Stimulated activated CD4-positive, alpha-beta T cell treated with anti-CD3 and anti-CD28 coated beads, TNF-alpha, amount 100 ng/mL, for 24 hours (primary cell): ENCODE data around the gene MAN1B1.
"Not testable (repeated sequence)": the region's sequence is repeated elsewhere in the genome, so short reads cannot be mapped to it uniquely, and the experiment has no call there.

Experiments used
- DNase-seq, 3 experiments: peaks; one replicate each; pipeline ENCODE4 v3.0.0-alpha.2; 2020; ENCODE audit warnings: low read depth in 3 of 3

Gene MAN1B1

DNA sequence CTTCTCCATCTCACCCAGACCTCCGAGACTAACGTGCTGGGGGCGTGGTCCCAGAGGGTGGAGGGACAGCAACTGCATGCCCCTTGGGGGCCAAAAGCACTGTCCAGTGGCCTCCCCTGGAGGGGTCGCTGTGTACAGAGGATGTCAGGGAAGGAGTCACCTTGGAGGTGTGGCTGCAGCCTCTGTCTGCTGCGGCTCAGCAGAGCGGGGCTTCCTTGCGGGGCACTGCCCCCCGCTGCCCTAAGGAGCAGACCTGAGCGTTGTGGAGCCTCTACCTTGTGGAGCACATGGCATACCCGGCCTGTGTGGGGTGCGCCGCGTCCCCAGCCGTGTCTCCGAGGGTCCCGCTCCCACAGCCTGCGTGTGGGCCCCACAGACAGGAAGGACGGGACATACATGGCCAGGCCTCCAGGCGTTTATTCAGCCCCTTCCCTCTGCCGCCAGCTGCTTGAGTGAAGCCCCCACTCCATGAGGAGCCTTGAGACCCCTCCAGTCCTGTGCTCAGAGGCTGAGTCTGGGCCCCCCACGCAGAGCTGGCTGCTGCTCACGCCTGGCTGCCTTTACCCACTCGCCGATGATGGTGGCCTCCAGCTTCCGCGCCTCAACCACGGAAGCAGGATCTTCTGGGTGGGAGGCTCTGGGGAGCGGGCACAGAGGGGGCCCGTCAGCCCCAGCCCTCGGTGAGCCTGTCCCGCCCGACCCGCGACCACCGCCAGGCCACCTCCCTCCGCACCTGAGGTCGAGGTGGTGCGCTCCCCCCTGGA is 23.5 kb downstream of the MAN1B1 start:
- no peak for DNase-seq

DNA sequence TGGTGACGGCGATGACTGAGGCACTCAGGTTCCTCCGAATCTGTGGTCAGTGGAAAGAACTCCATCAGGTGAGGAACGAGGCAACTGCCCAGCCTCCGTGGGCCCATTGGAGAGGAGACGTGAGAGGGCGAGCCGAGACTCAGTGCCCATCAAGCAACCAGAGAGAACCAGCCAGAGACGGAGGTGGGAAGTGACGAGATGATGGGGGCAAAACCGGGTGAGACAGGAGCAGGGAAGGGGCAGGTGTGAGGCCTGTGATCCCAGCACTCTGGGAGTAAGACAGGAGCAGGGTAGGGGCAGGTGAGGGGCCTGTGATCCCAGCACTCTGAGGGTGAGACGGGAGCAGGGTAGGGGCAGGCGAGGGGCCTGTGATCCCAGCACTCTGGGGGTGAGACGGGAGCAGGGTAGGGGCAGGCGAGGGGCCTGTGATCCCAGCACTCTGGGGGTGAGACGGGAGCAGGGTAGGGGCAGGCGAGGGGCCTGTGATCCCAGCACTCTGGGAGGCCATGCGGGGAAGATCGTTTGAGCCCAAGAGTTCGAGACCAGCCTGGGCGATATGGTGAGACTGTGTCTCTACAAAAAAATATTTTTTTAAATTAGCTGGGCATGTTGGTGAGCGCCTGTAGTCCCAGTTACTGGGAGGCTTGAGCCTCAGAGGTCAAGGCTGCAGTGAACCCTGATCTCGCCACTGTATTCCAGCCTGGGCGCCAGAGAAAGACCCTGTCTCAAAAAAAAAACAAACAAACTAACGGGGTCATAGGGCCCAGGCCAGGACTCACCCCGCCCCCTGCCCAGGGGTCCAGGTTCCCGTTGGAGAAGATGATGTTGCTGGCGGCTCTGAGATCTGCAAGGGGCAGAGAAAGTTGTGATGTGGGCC is 24.4 kb downstream of the MAN1B1 start:
- no peak for DNase-seq

DNA sequence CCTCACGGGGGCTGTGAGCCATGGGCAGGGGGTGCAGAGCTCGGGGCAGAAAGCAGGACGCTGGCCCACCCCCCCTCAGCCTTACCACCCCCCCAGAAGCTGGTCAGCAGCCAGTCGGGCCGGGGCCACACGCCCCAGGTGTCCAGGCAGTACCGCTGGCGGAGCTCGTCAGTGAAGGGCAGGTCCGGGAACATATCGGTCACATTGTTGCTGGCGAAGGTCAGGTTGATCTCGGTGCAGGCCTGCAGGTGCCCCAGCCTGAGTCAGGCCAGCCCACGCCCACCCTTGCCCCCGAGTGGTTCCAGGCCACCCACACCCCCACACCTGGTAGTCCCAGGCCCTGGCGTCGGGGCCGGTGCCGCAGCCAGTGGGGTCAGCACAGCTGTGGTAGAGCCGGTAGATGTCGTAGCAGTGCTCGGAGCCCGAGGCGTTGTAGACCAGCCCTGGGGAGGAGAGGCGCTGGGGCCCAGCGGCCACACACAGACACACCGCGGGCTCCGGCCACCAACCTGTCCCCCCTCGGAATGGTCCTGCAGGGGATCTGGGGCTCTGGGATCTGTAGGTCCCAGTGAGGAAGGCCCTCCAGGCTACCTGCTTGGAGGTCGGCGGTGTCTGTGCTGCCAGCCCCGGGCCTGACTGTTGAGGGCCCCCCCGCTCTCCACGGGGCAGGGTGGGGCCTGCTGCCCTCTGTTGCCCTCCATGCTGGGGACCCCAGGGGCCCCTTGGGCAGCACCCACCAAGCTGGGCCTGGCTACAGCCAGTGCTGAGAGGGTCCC is 25.2 kb downstream of the MAN1B1 start:
- DNase-seq: no peak

DNA sequence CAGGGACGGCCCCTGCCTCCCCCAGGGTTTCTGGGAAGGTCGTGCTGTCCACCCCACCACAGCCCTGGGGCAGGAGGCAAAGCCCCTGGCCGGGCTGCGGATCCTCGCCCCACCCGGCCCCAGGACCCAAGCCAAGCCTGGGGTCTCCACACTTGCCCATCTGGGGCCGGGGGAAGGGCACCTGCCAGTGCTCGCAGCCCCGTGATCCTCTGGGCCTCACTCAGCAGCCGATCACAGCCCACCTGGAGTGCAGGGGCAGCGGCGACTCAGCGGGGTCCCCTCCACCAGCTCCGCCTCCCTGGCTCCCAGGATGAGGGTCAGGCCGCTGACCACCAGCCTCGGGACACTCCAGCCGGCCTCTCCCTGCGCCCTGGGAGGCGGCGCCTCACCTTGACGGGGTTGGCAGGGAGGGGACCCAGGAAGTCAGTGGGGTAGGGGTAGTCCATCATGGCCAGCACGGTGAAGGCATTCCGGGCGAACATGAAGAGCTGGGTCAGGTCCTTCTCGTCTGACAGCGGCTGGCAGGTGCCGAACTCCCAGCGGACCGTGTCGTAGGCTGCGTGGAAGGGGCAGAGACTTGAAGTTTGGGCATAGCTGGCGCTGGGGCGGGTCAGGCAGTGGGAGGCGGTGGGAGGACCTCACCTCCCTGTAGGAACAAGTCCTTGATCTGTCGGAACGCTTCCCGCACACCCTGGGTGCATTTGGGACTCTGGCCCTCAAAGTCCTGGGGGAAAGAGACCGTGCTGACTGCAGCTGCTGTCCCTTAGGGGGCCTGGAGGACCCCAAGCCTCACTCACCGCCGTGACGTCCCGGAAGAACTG is 26.0 kb downstream of the MAN1B1 start:
- no peak for DNase-seq

DNA sequence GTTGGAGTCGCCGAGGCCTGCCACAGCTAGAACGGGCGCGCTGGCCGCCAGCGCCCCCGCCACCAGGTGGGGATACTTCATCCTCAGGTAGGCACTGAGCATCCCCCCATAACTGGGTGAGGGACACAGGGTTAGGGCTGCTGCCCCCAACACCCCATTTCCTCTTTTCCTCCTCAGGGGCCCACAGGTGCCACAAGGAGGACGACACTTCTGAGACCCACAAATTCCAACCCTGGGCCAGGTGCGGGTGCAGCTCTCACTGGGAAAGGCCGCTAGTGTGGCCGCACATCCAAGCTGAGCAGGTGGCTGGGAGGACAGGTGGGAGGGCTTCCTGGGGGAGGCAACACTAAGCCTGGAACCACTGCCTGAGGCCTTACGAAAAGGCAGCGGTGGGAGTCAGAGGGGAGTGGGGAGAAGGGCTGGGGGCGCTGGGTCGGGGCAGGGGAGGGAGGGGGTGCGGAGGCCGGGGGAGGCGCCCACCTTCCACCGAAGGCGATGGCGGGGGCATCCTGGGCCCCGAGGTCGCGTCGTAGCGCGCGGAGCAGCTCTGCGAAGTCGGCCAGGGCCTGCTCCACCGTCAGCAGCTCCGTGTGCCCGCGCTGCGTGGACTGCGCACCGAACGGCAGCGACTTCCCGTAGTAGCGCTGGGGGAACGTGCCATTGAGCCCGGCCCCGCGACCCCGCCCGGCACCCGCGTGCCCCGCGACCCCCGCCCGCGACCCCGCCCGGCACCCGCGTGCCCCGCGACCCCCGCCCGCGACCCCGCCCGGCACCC is 26.8 kb downstream of the MAN1B1 start:
- DNase-seq: no peak

DNA sequence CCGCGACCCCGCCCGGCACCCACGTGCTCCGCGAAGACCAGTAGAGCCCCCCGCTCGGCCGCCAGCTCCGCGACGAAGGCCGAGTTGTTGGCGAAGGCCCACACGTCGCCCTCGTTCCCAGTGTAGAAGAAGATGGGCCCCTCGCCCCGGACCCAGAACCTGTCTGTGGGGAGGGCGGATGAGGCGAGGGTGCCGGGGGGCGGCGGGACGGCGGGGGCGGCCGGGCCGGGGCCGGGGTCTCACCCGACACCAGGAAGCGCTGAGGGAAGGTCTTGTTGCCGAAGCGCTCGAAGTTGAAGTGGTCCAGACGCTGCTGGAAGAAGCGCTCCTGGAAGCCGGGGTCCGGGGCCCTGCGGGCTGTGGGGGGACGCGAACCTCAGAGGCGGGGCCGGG is 27.4 kb downstream of the MAN1B1 start:
- DNase-seq: no peak

DNA sequence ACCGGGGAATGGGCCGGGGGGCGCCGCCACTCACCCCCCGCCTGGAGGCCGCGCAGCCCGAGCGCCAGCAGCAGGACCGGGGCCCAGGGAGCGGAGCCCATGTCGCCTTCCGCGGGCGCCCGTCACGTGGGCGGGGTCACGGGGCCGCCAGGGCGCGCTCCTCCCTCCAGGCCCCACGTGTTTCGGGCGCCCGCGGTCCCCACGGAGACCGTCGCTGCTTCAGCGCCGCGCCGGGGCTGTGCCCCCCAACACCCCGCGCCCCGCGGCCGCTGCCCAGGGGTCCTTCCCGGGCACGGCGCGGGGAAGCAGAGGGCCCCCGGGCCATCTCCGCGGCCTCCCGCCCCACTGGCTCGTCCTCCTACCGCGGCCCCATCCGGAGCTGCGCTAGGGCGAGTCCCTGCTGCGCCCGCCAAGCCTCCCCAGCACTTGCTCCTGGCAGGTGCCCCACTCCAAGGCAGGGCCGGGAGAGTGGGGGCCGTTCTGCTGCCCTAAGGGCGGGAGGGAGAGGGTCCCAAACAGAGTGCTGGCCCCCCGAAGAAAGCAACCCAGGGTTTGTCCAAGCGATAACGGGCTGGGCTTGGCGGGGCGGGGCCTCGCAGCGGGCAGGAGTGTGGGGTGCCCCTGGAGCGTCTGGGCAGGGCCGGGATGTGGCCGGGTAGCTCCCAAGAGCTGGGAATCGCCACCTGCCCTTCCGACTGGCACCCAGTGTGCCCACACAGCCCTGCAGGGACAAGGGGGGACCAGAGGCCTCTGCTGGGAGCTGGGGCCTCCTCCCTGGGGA is 28.0 kb downstream of the MAN1B1 start, which contains the start of gene DPP7:
Gene DPP7 (minus strand): TSS at position 121 of the 781 bp plus-strand sequence. CDS start 20 bp downstream, at position 101.
- DNase-seq: peak; percentile 60 to 80 (median 65)

DNA sequence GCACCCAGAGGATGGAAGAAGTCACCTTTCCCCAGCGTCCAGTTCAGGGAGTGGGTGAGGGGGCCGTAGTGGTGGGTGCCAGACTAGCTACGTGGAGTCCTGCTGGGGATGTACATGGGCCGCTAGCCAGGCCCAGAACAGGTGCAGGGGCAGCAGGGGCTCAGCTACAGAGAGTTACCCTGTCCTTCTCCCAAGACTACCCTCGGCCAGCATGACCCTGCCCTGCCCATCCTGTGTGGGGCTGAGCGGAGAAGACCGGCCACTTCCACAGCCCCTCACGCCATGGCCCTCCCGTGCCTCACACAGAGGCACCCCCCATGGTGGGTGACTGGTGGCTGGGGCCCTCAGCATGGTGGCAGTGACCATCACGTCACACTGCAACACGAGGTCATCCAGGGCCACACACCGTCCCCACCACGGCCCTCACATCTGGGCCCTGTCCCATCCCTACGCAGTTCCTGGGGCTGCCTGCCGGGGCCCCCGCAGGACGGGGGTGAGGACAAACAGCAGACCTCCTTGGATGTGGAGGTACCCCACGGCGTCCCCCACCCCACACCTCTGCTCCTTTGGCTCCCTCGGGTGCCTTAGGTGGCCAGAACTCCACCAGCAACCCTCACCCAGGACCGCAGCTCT is 28.7 kb downstream of the MAN1B1 start:
- no peak for DNase-seq

DNA sequence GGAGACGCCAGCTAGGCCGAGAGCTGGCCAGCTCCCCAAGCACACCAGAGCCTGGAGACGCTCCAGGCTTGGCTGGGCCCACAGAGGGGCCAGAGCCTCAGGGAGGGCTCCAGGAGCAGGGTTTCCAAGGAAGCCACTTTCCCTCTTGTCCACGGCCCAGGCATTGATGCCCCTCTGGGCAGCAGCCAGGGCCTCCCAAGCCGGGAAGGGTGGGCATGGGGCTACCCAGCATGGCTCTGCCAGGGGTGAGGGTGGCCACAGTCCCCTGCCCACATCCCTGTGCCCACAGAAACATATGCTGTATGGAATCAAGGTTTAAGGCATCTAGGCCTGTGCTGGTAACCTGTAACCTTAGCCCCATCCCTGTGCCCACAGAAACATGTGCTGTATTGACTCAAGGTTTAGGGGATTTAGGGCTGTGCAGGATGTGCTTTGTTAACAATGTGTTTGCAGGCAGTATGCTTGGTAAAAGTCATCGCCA is 29.3 kb downstream of the MAN1B1 start:
- DNase-seq: no peak

DNA sequence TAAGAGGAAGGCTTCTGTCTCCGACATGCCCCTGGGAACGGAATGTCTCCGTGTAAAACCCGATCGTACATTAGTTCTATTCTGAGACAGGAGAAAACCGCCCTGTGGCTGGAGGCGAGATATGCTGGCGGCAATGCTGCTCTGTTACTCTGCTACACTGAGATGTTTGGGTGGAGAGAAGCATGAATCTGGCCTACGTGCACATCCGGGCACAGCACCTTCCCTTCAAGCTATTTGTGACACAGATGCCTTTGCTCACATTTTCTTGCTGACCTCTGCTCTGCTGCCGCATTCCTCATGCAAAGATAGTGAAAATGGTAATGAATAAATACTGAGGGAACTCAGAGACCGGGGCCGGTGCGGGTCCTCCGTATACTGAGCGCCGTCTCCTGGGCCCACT is 29.9 kb downstream of the MAN1B1 start:
- DNase-seq: no peak

DNA sequence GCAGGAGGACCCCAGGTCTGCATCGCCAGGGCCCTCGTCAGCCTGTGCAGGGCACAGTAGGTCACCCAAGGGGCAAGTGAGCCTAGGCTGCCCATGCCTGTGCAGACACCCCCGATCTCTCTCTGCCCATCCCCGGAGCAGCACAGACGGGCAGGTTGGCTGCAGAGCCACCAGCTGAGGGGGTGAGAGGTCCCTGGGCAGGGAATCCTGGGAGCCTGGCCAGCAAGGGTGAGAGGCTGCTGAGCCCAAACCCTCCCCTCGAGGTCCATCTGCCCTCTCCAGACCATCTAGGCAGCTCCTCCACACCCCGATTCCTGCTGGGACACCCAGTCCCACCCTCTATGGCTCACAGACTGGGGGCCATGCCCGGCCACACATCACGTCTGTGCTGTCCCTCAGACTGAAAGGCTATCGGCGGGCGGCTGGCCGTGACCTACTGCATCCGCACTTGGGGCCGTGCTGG is 30.5 kb downstream of the MAN1B1 start:
- DNase-seq: no peak

DNA sequence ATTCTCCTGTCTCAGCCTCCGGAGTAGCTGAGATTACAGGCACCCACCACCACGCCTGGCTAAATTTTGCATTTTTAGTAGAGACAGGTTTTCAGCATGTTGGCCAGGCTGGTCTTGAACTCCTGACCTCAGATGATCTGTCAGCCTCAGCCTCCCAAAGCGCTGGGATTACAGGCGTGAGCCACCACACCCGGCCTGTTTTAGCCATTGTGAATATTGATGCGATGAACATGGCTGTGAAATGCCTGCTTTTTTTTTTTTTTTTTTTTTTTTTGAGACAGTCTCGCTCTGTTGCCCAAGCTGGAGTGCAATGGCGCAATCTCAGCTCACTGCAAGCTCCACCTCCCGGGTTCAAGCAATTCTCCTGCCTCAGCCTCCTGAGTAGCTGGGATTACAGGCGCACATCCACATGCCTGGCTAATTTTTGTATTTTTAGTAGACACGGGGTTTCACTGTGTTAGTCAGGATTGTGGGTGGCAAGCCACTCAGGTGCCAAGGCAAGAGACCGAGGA is 31.4 kb downstream of the MAN1B1 start:
- not testable (repeated sequence) for DNase-seq

DNA sequence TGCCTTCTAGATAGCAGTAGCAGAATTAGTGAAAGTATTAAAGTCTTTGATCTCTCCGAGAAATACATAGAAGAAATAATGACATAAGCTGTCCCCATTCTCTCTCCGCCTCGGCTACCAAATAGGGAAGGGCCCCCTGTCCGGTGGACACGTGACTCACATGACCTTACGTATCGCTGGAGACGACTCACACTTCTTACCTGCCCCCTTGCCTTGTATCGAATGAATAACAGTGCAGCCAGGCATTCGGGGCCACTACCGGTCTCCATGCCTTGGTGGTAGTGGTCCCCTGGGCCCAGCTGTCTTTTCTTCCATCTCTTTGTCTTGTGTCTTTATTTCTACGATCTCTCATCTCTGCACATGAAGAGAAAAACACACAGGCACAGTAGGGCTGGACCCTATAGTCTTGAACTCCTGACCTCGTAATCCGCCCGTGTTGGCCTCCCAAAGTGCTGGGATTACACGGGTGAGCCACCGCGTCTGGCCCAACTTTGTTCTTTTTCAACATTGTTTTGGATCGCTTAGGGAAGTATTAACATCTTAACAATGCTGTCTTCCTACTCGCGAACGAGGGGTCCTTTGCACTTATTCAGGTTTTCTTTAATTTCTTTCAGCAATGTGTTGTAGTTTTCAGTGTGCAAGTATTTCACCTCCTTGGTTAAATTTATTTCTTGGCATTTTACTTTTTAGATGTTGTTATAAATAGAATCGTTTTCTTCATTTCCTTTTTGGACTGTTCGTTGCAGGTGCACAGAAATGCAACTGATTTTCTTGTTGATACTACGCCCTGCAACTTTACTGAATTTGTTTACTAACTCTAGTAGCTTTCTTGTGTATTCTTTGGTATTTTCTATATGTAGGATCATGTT is 35.4 kb downstream of the MAN1B1 start:
- DNase-seq: not testable (repeated sequence)

DNA sequence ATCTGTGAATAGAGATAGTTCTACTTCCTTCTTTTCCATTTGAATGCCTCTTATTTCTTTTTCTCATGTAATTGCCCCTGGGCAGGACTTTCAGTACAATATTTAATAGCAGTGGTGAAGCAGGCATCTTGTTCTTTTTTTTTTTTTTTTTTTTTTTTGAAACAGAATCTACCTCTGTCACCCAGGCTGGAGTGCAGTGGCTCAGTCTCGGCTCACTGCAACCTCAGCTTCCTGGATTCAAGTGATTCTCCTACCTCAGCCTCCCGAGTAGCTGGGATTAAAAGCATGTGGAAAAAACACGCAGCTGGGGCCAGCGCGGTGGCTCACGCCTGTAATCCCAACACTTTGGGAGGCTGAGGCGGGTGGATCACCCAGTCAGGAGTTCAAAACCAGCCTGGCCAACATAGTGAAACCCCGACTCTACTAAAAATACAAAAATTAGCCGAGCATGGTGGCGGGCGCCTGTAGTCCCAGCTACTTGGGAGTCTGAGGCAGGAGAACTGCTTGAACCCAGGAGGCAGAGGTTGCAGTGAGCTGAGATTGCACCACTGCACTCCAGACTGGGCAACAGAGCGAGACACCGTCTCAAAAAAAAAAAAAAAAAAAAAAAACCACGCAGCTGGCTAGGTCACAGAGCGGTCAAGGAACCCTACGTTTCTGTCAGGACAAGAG is 36.1 kb downstream of the MAN1B1 start:
- DNase-seq: not testable (repeated sequence)

DNA sequence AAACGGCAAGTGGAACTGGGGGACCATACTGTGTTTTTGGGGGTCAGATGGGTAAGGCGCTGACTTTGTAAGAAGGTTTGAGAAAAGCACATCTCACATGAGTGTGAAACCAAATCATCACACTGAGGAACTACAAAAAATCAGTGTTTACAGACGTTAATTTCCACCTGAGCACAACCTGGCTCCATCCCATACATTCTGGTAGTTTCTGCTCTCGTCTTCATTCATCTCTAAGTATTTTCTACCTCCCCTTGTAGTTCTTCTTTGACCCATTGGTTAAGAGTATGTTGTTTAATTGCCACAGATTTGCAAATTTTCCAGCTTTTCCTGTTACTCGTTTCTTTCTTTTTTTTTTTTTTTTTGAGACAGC is 36.7 kb downstream of the MAN1B1 start:
- DNase-seq: no peak

DNA sequence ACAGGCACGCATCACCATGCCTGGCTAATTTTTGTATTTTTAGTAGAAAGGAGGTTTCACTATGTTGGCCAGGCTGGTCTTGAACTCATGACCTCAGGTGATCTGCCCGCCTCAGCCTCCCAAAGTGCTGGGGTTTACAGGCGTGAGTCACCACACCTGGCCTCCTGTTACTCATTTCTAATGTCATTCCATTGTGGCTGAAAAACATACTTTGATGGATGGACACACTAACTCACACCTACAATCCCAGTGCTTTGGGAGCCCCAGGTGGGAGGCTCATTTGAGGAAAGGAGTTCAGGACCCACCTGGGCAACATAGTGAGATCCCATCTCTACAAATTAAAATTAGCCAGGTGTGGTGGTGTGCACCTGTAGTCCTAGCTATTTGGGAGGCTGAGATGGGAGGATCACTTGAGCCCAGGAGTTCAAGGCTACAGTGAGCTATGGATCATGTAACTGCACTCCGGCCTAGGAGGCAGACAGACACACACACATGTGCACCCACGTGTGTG is 37.2 kb downstream of the MAN1B1 start:
- not testable (repeated sequence) for DNase-seq

DNA sequence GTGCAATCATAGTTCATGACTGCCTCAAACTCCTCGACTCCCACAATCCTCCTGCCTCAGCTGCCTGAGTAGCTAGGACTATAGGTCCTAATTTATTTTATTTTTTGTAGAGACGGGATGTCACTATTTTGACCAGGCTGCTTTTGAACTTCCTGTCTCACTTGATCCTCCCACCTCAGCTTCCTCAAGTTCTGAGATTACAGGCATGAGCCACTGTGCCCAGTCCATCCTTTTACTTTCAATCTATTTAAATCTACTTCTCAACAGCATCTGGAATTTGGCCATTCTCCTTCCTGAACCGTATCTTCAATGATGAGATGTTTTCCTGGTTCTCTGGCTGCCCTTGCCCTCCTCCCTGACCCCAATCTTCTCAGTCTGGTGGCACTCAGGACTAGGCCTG is 40.0 kb downstream of the MAN1B1 start:
- no peak for DNase-seq
